Chondrocyte (in vitro differentiated cells): ENCODE data around the gene NDFIP2. TPM values are rescaled to one million over a fixed set of nuclear protein-coding genes. Genes with fewer than 3 reads are reported as not detected.

Experiments used
- DNase-seq: peaks from one replicate; pipeline ENCODE4 v3.0.0; 2021; ENCODE audit warnings: mixed read lengths, low spot score
- H3K27ac Mint-ChIP-seq: one replicate; pipeline ENCODE4 v1.8.0; 2021; ENCODE audit warnings: mild to moderate bottlenecking, moderate library complexity, mixed read lengths; ENCODE audit not compliant: unreplicated experiment
- H3K27me3 Mint-ChIP-seq: 2 replicates; pipeline ENCODE4 v1.8.0; 2021; ENCODE audit warnings: low read depth, mixed read lengths
- H3K36me3 Mint-ChIP-seq: 2 replicates; pipeline ENCODE4 v1.8.0; 2021; ENCODE audit warnings: low read depth, mixed read lengths
- H3K4me1 Mint-ChIP-seq: 2 replicates; pipeline ENCODE4 v1.8.0; 2021; ENCODE audit warnings: low read depth, mild to moderate bottlenecking, mixed read lengths
- H3K4me3 Mint-ChIP-seq: one replicate; pipeline ENCODE4 v1.8.0; 2021; ENCODE audit warnings: mild to moderate bottlenecking, moderate library complexity, mixed read lengths; ENCODE audit not compliant: unreplicated experiment
- H3K9me3 Mint-ChIP-seq: 2 replicates; pipeline ENCODE4 v1.8.0; 2021; ENCODE audit warnings: low read depth, mixed read lengths
- CTCF ChIP-seq: fragments of 200-600 bp; sonication (generic); IDR thresholded peaks from 2 replicates; pipeline ENCODE4 v1.5.0; 2021; ENCODE audit warnings: antibody characterized with exemption, mild to moderate bottlenecking, moderate library complexity
- total RNA-seq: library from RNA; stranded (reverse); gene quantifications from 3 replicates; pipeline ENCODE4 v1.2.1, GENCODE V29; 2021

Gene NDFIP2
- total RNA-seq, 1 donor from 2014 or later: 33.9 TPM

GRCh38 chr13:79457948-79458347 lies 23.0 kb upstream of the NDFIP2 start:
- Mint-ChIP-seq H3K27me3 (no peaks in the 10 kb centered on the region), H3K4me1 (no peaks in the 10 kb centered on the region), H3K27ac (no peak overlapping the region), H3K9me3 (no peaks in the 10 kb centered on the region), H3K4me3 (no peak overlapping the region), H3K36me3 (no peaks in the 10 kb centered on the region)
- TF ChIP-seq CTCF: no peak
- no peak for DNase-seq

GRCh38 chr13:79458436-79458835 lies 22.5 kb upstream of the NDFIP2 start:
- H3K4me3 Mint-ChIP-seq: no peak overlapping the region
- no peaks in the 10 kb centered on the region for H3K36me3 Mint-ChIP-seq
- no peaks in the 10 kb centered on the region for H3K9me3 Mint-ChIP-seq
- no peak for TF ChIP-seq CTCF
- no peak for DNase-seq
- H3K4me1 Mint-ChIP-seq: no peaks in the 10 kb centered on the region
- no peaks in the 10 kb centered on the region for H3K27me3 Mint-ChIP-seq
- no peak overlapping the region for H3K27ac Mint-ChIP-seq

- Mint-ChIP-seq H3K4me3 (no peak overlapping the region), H3K27ac (no peak overlapping the region), H3K4me1 (no peaks in the 10 kb centered on the region), H3K36me3 (no peaks in the 10 kb centered on the region), H3K27me3 (no peaks in the 10 kb centered on the region), H3K9me3 (no peaks in the 10 kb centered on the region)
- DNase-seq: no peak
- TF ChIP-seq CTCF: no peak
Observed at GRCh38 chr13:79459906-79460305, 21.0 kb upstream of the NDFIP2 start.

- no peak overlapping the region for H3K4me3 Mint-ChIP-seq
Observed at GRCh38 chr13:79462895-79463294, 18.1 kb upstream of the NDFIP2 start.

GRCh38 chr13:79463604-79464003 lies 17.4 kb upstream of the NDFIP2 start:
- no peak overlapping the region for H3K27ac Mint-ChIP-seq
- TF ChIP-seq CTCF: no peak
- H3K9me3 Mint-ChIP-seq: no peaks in the 10 kb centered on the region
- H3K4me1 Mint-ChIP-seq: no peaks in the 10 kb centered on the region
- DNase-seq: no peak
- H3K36me3 Mint-ChIP-seq: no peaks in the 10 kb centered on the region
- H3K27me3 Mint-ChIP-seq: no peaks in the 10 kb centered on the region
- no peak overlapping the region for H3K4me3 Mint-ChIP-seq

More at GRCh38 chr13:79462895-79463294, 18.1 kb upstream of the NDFIP2 start:
- H3K4me1 Mint-ChIP-seq: no peaks in the 10 kb centered on the region
- H3K9me3 Mint-ChIP-seq: no peaks in the 10 kb centered on the region
- no peak for TF ChIP-seq CTCF
- H3K27me3 Mint-ChIP-seq: no peaks in the 10 kb centered on the region
- DNase-seq: no peak
- H3K27ac Mint-ChIP-seq: no peak overlapping the region
- H3K36me3 Mint-ChIP-seq: no peaks in the 10 kb centered on the region
